HG02884 (cell line): Measurements from ENCODE around the gene RFK.
A peak's percentile ranks its signal among the peaks of the same experiment; 100 is the strongest.
"Not testable (repeated sequence)": the region's sequence is repeated elsewhere in the genome, so short reads cannot be mapped to it uniquely, and the experiment has no call there.

ENCODE experiments used
- ATAC-seq: cut with Tn5 transposase; IDR thresholded peaks from one replicate; pipeline ENCODE4 v1.9.1; 2021; ENCODE audit warnings: mild to moderate bottlenecking, moderate library complexity; ENCODE audit not compliant: unreplicated experiment

RFK gene

GRCh38 chr9:76372336-76372735 is 21.9 kb downstream of the RFK start:
- ATAC-seq, result no peak

- no peak for ATAC-seq
Measured at GRCh38 chr9:76371901-76372300, 22.3 kb downstream of the RFK start.

GRCh38 chr9:76370396-76371023 is 23.7 kb downstream of the RFK start:
- ATAC-seq, result no peak

GRCh38 chr9:76369583-76369982 is 24.6 kb downstream of the RFK start:
- ATAC-seq, result peak; percentile 62

GRCh38 chr9:76366275-76366674 is 28.0 kb downstream of the RFK start:
- no peak for ATAC-seq

GRCh38 chr9:76365028-76365427 is 29.2 kb downstream of the RFK start:
- no peak for ATAC-seq

- ATAC-seq, result no peak
Measured at GRCh38 chr9:76363032-76363395, 31.2 kb downstream of the RFK start.

GRCh38 chr9:76362332-76363031 is 31.7 kb downstream of the RFK start:
- not testable (repeated sequence) for ATAC-seq

- ATAC-seq, result no peak
Measured at GRCh38 chr9:76359766-76360165, 34.5 kb downstream of the RFK start.

- no peak for ATAC-seq
Measured at GRCh38 chr9:76359365-76359764, 34.9 kb downstream of the RFK start.

- ATAC-seq, result no peak
Measured at GRCh38 chr9:76358628-76359280, 35.5 kb downstream of the RFK start.

GRCh38 chr9:76357555-76357954 is 36.7 kb downstream of the RFK start:
- ATAC-seq, result no peak

- ATAC-seq, result no peak
Measured at GRCh38 chr9:76355886-76356285, 38.3 kb downstream of the RFK start.

- ATAC-seq, result no peak
Measured at GRCh38 chr9:76354221-76354620, 40.0 kb downstream of the RFK start.

GRCh38 chr9:76353280-76353679 is 40.9 kb downstream of the RFK start:
- no peak for ATAC-seq

GRCh38 chr9:76352026-76352620 is 42.1 kb downstream of the RFK start:
- ATAC-seq, result no peak

GRCh38 chr9:76351006-76351405 is 43.2 kb downstream of the RFK start:
- ATAC-seq, result peak; percentile 79

GRCh38 chr9:76349865-76350264 is 44.4 kb downstream of the RFK start:
- no peak for ATAC-seq

- ATAC-seq, result no peak
Measured at GRCh38 chr9:76342858-76343257, 51.4 kb downstream of the RFK start.

GRCh38 chr9:76342201-76342600 is 52.0 kb downstream of the RFK start:
- no peak for ATAC-seq

GRCh38 chr9:76341616-76342015 is 52.6 kb downstream of the RFK start:
- ATAC-seq, result no peak

- ATAC-seq, result no peak
Measured at GRCh38 chr9:76338418-76338817, 55.8 kb downstream of the RFK start.
